BE2C (cell line): ENCODE measurements around the gene STUB1.

Experiments used
- DNase-seq: peaks from one replicate; pipeline ENCODE4 v3.0.0-alpha.2; 2020
- H3K27me3 ChIP-seq: fragments of 250-450 bp; sonication (Bioruptor Pico); 2 replicates; pipeline ENCODE4 v1.5.1; 2020; ENCODE audit warnings: mild to moderate bottlenecking
- H3K36me3 ChIP-seq: fragments of 250-450 bp; sonication (Bioruptor Pico); 2 replicates; pipeline ENCODE4 v1.5.1; 2020; ENCODE audit warnings: mild to moderate bottlenecking
- H3K4me1 ChIP-seq: fragments of 250-450 bp; sonication (Bioruptor Pico); 2 replicates; pipeline ENCODE4 v1.5.1; 2020
- H3K4me3 ChIP-seq: 2 replicates; pipeline ENCODE4 v1.5.1; 2011; ENCODE audit warnings: low read depth, low read length
- H3K9me3 ChIP-seq: fragments of 250-450 bp; sonication (Bioruptor Pico); 2 replicates; pipeline ENCODE4 v1.5.1; 2020
- CTCF ChIP-seq: IDR thresholded peaks from 2 replicates; pipeline ENCODE4 v1.5.1; 2012; ENCODE audit warnings: mild to moderate bottlenecking, low read depth, low read length

Gene STUB1

DNA sequence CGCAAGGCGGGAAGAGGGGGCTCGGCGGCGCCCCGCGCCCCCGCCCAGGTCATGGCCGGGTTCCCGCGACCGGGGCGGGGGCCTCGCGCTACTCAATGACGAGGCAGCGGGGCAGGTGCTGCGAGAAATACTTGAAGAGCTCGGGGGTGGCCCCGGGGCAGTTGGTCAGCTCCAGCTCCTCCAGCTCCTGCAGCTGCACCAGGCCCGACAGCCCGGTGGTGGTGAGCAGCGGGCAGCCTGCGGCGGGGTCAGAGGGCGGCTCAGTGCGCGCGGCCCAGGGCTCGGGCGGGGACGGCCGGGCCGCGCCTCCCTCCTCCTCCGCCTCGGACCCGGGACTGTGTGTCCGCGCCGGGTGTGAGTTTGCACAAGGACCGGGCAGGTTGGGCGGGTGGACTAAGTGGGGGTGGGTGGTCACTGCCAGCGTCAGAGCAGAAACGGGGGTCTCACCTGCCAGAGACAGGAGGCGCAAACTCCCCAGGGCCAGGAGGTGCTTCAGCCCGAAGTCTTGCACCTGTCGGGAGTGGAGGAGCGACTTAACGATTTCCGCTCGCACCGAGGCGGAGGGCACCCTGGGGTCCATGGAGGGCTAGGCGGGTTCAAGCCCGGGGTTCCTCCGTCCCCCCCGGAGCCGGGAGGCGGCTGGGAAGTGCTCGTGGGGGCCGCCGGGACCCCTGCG lies 14.1 kb downstream of the STUB1 start:
- Histone ChIP-seq H3K4me1 (no peaks in the 10 kb centered on the region), H3K27me3 (no peaks in the 10 kb centered on the region), H3K4me3 (no peak overlapping the region), H3K9me3 (no peaks in the 10 kb centered on the region), H3K36me3 (peaks cover 9% of the 10 kb centered on the region)
- no peak for TF ChIP-seq CTCF
- no peak for DNase-seq

GRCh38 chr16:694863-695354 lies 14.7 kb downstream of the STUB1 start:
- DNase-seq, result no peak
- Histone ChIP-seq H3K36me3 (peaks cover 9% of the 10 kb centered on the region), H3K27me3 (no peaks in the 10 kb centered on the region), H3K9me3 (no peaks in the 10 kb centered on the region), H3K4me1 (no peaks in the 10 kb centered on the region), H3K4me3 (no peak overlapping the region)
- TF ChIP-seq CTCF, result no peak

GRCh38 chr16:695355-696089 lies 15.3 kb downstream of the STUB1 start:
- no peaks in the 10 kb centered on the region for H3K27me3 ChIP-seq
- no peak overlapping the region for H3K4me3 ChIP-seq
- H3K4me1 ChIP-seq, result no peaks in the 10 kb centered on the region
- H3K9me3 ChIP-seq, result no peaks in the 10 kb centered on the region
- H3K36me3 ChIP-seq, result peaks cover 9% of the 10 kb centered on the region
- no peak for TF ChIP-seq CTCF
- DNase-seq, result no peak

- no peak overlapping the region for H3K4me3 ChIP-seq
- TF ChIP-seq CTCF, result no peak
- H3K36me3 ChIP-seq, result peaks cover 18% of the 10 kb centered on the region
- H3K27me3 ChIP-seq, result no peaks in the 10 kb centered on the region
- H3K4me1 ChIP-seq, result no peaks in the 10 kb centered on the region
- DNase-seq, result no peak
- H3K9me3 ChIP-seq, result no peaks in the 10 kb centered on the region
These were observed 18.9 kb downstream of the STUB1 start for GRCh38 chr16:698911-699671.

- peaks cover 3% of the 10 kb centered on the region; the same call in 1 of the 2 replicates for H3K4me1 ChIP-seq
- H3K9me3 ChIP-seq, result no peaks in the 10 kb centered on the region
- no peaks in the 10 kb centered on the region for H3K27me3 ChIP-seq
- peaks cover 12% of the 10 kb centered on the region for H3K36me3 ChIP-seq
- TF ChIP-seq CTCF, result no peak
- no peak for DNase-seq
- no peak overlapping the region for H3K4me3 ChIP-seq
These were observed 20.7 kb downstream of the STUB1 start for GRCh38 chr16:700684-701584.
